ENCODE measurements around the gene FAM81B.

GRCh38 chr5:95347506-95348120, 43.6 kb upstream of the FAM81B start:
- no peak for TF ChIP-seq CTCF (IDR thresholded peaks at IDR 0.05)
- no peak for TF ChIP-seq POLR2A (IDR thresholded peaks at IDR 0.05)

Measured in right lobe of liver (tissue), 4 donors.